GM19328 (cell line): ENCODE data around the gene CTDSPL2.
"Not testable (repeated sequence)": the region's sequence is repeated elsewhere in the genome, so short reads cannot be mapped to it uniquely, and the experiment has no call there.

Experiments used
- ATAC-seq: cut with Tn5 transposase; IDR thresholded peaks from one replicate; pipeline ENCODE4 v1.9.1; 2021; ENCODE audit warnings: mild to moderate bottlenecking, moderate library complexity; ENCODE audit not compliant: unreplicated experiment

CTDSPL2 gene

GRCh38 chr15:44537735-44538240, 110.4 kb downstream of the CTDSPL2 start:
- ATAC-seq = no peak

- no peak for ATAC-seq
These were observed 114.0 kb downstream of the CTDSPL2 start for GRCh38 chr15:44541282-44541958.

- no peak for ATAC-seq
These were observed 115.2 kb downstream of the CTDSPL2 start for GRCh38 chr15:44542596-44542995.

- ATAC-seq = not testable (repeated sequence)
These were observed 117.3 kb downstream of the CTDSPL2 start for GRCh38 chr15:44544745-44545144.

GRCh38 chr15:44545913-44546802, 118.7 kb downstream of the CTDSPL2 start:
- no peak for ATAC-seq

GRCh38 chr15:44549152-44549551, 121.7 kb downstream of the CTDSPL2 start:
- not testable (repeated sequence) for ATAC-seq

- no peak for ATAC-seq
These were observed 122.8 kb downstream of the CTDSPL2 start for GRCh38 chr15:44550256-44550655.

GRCh38 chr15:44550734-44551133, 123.3 kb downstream of the CTDSPL2 start:
- ATAC-seq = no peak

GRCh38 chr15:44554934-44555723, 127.7 kb downstream of the CTDSPL2 start:
- no peak for ATAC-seq

- ATAC-seq = not testable (repeated sequence)
These were observed 133.5 kb downstream of the CTDSPL2 start for GRCh38 chr15:44560926-44561325.

GRCh38 chr15:44565387-44566154, 138.1 kb downstream of the CTDSPL2 start:
- ATAC-seq = no peak

- ATAC-seq = no peak
These were observed 138.7 kb downstream of the CTDSPL2 start for GRCh38 chr15:44566155-44566540.

- ATAC-seq = no peak
These were observed 140.9 kb downstream of the CTDSPL2 start for GRCh38 chr15:44568338-44568737.

GRCh38 chr15:44569316-44569715, 141.9 kb downstream of the CTDSPL2 start:
- ATAC-seq = no peak

- no peak for ATAC-seq
These were observed 142.9 kb downstream of the CTDSPL2 start for GRCh38 chr15:44570361-44570760.

- ATAC-seq = no peak
These were observed 146.0 kb downstream of the CTDSPL2 start for GRCh38 chr15:44573386-44573785.

GRCh38 chr15:44574734-44575133, 147.3 kb downstream of the CTDSPL2 start:
- no peak for ATAC-seq
